GM21619 (cell line): ENCODE measurements around the gene PHC2.
"Not testable (repeated sequence)": the region's sequence is repeated elsewhere in the genome, so short reads cannot be mapped to it uniquely, and the experiment has no call there.

Experiments used
- ATAC-seq: cut with Tn5 transposase; IDR thresholded peaks from one replicate; pipeline ENCODE4 v1.9.1; 2021; ENCODE audit not compliant: unreplicated experiment

The PHC2 gene

DNA sequence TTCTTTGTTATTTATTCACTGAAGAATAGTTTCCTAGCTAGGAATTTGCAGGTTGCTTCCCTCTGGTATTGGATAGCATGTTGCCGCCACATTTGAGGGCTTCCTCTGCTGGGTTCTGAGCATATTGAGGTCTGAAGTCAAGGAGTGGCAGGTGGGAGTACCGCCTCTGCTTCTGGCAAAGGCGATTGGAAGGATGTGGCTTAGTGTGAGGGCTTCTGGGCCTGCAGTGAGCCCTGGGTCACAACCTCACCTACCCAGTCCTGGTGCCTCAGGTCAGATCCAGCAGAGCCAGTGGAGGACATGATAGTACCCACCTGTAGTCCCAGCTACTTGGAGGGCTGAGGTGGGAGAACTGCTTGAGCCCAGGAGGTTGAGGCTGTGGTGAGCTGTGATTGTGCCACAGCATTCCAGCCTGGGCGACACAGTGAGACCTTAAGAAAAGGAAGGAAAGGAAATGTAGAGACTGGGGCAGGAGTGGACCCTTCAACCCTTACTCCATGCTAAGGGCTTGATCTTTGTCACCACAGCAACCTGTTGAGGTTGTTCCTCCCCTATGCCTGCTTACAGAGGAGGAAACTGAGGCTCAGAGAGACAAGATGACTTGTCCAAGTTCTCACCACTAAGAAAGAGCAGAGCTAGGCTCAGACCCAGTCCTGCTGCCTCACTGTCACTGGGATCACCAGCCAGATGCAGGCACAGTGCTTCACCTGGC, 132.8 kb downstream of the PHC2 start:
- no peak for ATAC-seq

DNA sequence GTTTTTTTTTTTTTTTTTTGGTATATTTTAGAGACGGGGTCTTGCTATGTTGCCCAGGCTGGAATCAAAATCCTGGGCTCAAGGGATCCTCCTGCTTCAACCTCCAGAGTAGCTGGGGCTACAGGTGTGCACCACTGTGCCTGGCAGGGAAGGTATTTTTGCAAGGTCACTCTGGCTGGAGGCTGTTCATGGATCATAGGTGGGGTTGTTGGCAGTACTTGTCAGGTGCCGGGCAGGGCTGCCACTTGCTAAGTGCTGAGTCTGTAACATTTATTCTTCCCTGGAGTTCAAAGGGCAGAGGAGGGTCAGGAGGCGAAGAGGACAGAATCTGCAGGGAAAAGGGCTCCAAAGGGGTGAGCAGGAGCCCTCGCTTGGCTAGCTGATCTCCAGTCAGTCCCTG, 134.1 kb downstream of the PHC2 start:
- ATAC-seq: no peak

DNA sequence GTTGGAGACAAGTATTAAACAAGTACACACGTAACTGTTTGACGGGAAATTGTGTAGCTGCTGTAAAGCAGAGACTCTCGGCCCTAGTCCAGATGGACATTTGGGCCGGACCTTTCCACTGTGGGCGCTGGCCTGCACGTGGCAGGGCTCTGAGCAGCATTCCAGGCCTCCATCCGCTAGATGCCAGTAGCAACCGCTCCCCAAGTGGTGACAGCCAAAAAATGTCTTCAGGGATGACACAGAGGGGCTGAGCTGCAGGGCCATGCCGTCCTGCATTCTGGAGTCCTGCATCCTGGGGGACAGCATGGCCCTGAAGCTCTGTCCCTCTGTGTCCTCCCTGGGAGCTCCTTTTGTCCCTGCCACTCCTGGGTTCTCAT, 134.8 kb downstream of the PHC2 start:
- ATAC-seq: no peak

DNA sequence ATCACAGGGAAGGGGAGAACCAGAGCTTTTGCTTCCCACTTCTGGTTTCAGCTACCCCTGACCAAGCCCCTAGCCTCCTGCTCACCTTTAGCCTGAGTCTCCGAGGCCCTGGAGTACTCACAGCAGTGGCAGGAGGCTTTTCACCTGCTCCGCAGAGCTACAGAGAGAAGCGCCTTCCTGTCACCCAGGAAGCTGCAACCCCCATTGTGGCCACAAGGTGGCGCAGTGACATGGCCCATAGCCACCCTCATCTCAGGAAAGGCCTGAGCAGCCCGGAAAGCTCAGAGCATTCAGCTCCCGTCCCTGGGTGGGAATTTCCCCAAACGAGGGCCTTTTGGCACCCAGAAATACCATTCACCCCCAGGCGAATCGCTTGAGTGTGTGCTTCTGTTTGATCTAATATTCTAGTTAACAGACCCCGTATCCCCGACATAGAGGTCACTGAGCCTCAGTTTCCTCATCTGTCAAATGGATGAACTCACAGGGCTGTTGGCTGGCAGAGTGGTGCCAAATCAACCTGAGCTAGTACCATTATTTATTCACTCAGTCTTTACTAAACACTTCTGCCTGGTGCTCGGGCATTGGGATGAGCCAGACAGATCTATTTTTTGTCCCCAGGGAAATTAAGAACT, 135.3 kb downstream of the PHC2 start:
- ATAC-seq: no peak

DNA sequence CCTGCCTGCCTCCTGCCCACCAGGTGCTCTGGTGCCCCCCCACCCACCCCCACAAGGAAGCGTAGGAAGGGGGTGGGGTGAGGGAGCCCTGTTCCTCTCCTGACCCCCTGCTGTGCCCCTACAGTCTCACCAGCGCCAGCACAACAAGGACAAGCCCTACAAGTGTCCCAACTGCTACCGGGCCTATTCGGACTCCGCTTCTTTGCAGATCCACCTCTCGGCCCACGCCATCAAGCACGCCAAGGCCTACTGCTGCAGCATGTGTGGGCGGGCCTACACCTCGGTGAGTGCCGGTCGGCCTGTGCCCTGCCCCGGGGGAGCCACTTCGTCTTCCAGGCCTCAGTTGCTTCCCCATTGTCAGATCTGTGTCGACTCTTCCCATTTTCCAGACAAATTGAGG, 135.9 kb downstream of the PHC2 start:
- ATAC-seq: no peak

DNA sequence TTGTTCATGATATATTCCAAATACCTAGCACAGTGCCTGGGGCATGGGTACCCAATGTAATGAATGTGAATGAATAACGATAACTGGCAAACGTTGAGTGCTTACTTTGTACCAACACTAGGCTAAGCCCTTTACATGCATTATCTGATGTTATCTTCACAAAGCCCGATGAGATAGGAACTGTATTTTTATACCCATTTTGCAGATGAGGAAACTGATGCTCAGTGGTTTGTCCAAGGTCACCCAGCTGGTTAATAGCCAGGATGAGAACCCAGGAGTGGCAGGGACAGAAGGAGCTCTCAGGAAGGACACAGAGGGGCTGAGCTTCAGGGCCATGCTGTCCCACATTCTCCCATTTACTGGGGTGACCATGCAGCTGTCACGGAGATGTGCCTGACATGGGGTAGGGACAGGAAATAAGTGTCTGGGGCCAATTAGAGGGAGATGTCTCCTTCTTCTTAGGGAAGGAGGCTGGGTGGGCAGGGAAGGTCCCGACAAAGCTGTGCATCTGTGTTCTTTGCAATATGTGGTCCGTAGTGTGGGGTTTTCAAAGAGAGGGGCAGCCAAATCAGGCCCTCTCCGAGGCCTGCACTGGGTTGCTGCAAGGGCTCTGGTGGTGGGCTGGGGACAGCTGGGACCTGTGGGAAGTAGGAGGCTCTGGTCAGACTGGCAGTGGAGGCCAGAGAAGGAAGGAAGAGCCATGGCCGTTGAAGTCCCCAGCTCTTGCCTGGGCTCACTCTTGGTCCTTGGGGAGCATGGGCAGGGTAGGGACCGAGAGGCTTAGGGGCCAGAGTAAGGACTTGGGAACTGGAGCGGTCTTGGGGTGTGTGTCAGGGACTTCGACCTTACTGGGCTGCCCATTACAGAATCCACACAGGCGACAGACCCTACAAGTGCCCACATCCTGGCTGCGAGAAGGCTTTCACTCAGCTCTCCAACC, 136.6 kb downstream of the PHC2 start:
- ATAC-seq: no peak

DNA sequence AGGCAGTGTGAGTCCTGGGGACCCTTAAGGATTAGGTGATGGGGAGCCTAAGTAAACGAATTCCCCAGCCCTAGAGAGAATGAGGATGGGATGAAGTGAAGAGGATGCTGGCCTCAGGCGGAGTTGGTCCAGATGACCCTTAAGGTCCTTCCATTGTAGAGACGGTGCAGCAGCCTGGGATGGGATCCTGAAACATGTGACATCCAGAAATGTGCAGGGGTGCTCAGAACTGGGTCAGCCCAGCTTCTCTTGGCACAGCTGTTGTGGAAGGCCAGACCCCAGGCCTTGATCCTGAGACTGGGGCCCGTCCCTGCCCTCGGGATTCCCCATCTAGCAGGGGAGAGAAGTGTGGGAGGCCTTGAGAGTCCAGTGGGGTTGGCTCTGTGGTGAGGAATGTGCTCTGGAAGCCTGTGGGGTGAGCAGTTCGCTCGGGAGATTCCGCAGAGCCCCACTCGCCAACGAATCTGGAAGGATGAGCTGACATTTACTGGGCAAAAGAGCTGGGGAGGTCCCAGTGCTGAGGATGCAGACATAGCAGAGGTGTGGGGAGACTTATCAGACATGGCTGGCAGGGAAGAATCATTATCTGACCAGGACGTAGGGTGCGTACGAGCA, 138.1 kb downstream of the PHC2 start:
- no peak for ATAC-seq

DNA sequence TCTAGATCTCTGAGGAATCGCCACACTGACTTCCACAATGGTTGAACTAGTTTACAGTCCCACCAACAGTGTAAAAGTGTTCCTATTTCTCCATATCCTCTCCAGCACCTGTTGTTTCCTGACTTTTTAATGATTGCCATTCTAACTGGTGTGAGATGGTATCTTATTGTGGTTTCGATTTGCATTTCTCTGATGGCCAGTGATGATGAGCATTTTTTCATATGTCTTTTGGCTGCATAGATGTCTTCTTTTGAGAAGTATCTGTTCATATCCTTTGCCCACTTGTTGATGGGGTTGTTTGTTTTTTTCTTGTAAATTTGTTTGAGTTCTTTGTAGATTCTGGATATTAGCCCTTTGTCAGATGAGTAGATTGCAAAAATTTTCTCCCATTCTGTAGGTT, 140.3 kb downstream of the PHC2 start:
- not testable (repeated sequence) for ATAC-seq

DNA sequence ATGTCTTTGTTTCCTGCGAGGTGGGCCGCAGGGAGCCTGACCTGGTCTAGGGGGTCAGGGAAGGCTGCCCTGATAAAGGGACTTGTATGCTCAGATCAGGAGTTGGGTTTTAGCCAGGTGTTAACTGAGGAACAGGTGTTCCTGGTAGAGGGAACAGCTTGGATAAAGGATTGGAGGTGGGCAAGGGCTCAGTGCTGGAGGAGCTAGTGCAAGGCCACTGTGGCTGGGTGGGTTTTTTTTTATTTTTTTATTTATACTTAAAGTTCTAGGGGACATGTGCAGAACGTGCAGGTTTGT, 141.1 kb downstream of the PHC2 start:
- no peak for ATAC-seq

DNA sequence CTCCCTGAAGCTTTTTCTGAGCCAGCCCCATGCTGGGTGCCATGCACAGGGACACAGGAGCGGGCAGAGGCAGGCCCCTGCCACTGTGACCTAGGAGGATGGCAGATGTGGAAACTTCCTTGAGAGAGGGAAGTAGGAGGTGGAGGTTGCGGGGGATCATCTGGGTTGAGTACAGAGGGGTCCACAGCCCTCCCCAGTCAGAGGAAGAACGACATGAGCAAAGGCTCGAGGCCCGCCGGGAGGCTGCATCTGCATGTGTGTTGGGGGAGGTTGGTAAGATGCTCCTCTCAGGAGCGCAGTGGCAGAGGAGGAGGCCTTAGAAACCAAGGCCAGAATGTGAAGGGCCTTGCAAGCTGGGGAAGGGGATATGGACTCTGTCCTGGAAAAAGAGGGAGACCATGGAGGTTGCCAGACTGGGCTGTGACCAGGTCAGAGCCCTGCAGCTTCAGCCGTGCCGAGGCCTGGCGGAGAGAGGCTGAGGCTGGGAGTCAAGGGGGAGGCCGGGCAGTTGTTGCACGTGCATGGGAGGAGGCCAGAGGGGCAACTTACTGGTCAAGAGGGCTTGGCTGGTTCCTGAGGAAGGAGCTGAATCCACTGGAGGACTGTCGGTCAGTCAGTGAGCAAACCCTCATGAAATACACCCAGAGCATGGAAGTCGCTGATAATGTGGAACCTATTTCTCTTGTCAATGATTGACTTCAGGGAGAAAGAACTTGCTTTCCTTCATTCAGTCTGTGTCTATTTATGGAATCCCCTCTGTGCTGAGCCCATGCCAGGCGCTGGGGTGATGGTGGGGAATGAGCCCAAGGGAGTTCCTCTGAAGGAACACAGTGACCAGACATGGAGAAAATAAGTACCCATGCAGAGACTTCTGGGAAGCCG, 141.7 kb downstream of the PHC2 start:
- ATAC-seq: no peak

DNA sequence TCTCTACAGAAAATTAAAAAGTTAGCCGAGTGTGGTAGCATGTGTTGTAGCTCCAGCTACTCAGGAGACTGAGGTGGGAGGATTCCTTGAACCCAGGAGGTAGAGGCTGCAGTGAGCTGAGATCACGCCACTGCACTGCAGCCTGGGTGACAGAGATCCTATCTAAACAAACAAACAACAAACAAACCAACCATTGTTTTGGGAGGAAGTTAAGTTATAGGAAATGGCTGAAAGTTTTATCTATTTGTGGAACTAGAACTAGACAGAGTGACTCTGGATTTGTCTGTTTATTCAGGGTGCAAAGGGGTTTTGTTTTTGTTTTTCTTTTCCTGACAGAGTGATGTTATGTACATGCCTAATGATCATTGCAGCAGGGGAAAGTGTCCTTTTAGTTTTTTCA, 143.6 kb downstream of the PHC2 start:
- no peak for ATAC-seq

DNA sequence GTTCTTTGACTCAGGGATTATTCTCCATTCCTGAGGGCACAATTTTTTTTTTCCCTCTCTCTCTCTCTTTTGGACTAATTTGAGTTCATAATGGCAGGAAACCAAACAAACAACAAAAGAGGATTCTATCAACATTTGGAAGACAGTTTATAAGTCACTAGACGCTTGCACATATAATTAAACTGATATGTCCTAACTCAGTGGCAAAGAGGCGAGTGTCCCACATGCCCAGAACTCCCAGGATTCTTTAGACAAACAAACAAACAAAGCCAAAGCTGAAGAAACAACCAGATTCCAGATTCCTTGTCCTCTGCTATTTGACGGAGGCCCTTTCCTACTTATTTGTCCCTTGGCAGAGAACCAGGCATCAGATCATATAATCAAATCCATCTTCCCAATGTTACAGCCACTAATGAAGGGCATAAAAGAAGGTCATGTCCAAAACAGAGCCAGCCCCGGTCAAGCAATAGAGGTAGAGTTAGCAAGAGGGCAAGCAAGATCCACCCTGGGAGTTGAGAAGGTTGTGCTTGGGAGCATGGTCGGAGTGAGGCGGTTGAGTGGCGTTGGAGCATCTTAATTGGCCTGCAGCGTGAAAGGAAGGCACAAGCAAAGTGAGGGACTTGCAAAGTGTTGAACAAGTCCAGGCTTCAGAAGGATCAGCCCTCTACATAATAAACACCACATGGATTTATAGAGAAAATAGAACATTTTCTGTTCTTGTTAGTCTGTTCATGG, 144.3 kb downstream of the PHC2 start:
- no peak for ATAC-seq

DNA sequence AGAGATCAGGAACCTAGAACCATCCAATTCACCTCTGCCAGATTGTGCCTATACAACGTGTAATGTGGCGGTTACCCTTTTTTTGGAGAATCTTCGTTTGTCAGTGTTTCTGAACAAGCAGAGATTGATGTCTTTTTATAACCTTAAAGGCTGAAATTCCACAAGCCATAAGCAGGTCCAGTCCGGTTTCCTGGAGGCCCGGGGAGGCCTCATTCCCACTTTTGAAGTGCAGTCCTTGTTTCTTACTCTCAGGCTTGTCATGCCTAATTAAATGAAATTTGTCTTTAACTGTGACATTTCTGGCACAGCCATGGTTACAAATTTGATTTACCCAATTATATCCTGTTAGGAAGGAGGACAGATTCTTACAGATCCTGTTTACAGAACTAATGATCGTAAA, 146.8 kb downstream of the PHC2 start:
- ATAC-seq: no peak

DNA sequence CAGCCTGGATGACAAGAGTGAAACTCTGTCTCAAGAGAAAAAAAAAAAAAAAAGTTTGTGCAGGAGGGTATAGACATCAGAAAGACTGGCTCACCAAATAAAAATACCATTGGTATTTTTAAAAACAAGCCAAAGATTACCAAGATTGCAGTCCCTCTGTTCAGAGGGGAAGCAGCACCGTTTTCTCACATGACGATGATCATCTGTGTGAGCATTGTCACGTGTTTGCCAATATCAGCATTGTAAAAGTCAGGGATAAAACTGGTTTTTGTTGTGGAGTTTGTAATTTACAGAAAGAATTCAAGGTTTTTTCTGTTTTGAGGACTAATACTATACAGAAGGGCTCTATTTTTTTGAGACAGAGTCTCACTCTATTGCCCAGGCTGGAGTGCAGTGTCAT, 148.1 kb downstream of the PHC2 start:
- no peak for ATAC-seq

DNA sequence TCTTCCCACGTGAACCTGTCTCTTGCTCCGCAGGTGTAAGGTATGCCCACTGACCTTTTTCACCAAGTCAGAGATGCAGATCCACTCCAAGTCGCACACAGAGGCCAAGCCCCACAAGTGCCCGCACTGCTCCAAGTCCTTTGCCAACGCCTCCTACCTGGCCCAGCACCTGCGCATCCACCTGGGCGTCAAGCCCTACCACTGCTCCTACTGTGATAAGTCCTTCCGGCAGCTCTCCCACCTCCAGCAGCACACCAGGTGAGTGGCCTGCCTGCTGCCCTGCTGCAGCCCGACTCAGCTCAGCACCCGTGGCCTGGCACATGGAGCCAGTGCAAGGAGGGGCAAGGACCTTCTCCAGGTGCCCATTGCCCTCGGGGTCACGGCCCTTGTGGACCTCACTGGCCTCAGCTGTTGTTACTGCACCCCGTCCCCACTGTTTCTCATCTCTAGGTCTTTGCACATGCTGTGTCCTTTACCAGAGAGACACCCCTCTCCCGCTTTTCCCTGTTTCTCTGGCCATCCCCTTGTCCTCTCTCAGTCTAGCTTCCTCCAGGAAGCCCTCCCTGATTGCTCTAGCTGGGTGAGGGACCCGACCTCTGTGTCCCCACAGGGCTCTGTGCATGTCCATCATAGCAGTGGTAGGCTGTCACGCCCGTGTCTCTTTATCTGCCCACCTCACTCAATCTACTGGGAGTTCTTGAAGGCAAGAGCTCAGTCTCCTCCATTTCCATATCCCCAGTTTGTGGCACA, 149.2 kb downstream of the PHC2 start:
- ATAC-seq: no peak

DNA sequence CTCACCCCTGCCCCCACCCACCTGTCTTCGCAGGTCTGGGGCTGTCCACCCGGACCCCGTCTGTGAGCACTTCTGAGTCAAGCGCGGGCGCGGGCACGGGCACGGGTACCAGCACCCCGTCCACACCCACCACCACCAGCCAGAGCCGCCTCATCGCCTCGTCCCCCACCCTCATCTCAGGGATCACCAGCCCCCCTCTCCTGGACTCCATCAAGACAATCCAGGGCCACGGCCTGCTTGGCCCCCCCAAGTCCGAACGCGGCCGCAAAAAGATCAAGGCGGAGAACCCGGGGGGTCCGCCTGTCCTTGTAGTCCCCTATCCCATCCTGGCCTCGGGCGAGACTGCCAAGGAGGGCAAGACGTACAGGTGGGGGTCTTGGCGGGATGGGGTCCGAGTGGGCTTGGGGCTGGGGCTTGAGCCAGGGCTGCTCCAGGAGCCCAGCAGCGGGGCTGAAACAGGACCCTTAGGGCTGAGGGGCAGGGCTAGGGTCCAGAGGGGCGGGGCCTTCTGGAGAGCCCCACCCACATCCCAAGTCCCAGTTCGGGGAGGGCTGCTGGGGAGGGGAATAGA, 150.7 kb downstream of the PHC2 start:
- ATAC-seq: no peak

DNA sequence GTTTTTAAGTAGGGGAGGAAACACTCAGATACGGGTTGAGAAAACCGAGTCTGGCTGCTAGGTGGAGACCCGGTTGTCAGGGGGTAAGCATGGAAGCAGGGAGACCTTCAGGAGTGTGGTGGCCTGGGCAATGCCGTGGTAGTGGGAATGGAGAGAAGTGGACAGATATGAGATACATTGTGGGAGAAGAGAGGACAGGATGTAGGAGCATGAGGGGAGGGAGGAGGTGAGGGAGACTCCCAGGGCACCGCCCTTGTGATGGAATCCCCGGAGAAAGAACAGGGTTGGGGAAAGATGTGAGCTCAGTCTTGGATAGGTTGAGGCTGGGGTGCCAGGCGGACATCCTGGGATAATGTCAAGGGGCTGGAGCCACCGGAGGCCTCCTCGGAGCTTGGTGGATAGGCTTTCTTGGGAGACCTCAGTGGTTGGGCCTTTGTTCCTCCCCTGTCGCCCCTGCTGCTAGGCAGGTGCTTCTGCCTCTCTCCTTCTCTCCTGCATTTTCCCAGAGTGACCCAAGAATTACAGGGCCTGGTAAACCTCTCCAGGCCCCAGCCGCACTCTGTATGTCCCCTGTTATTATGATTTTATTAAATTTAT, 153.3 kb downstream of the PHC2 start:
- no peak for ATAC-seq

DNA sequence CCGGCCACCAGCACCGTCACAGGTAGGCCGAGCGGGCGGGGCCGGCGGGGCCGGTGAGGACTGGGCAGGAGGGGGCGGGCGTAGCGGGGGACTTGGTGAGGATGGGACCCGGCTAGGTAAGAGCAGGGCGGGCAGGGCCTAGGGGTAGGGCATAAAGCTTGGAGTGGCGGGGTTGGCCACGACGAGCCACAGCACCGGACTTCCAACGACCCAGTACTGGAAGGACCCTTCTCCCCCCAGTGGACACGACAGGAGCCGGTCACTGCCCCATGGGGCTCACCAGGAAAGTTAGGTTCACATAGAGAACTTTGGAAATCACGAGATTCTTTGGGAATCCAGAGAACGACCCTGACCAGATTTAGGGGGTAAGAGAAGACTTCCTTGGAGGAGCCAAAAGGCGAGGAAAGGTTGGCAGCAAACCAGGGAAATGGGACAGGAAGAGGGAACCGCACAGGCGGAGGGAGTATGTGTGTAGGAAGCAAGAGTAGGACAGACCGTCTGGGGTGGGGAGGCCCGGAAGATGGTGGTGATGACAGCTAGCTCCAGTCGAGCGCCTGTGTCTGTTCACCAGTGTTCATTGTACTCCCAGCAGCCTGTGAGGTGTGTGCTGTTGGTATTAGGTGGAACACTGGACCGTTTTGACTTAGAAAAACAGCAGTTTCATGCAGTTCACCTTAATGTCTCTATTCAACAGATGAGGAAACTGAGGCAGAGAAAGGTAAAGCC, 154.2 kb downstream of the PHC2 start:
- no peak for ATAC-seq
